Dedifferentiated amniotic fluid mesenchymal stem cell (primary cell): Measurements from ENCODE around the gene SULF2.

ENCODE experiments used
- DNase-seq: peaks from one replicate; pipeline ENCODE4 v3.0.0-alpha.2; 2016; ENCODE audit errors: extremely low spot score

Gene SULF2

DNA sequence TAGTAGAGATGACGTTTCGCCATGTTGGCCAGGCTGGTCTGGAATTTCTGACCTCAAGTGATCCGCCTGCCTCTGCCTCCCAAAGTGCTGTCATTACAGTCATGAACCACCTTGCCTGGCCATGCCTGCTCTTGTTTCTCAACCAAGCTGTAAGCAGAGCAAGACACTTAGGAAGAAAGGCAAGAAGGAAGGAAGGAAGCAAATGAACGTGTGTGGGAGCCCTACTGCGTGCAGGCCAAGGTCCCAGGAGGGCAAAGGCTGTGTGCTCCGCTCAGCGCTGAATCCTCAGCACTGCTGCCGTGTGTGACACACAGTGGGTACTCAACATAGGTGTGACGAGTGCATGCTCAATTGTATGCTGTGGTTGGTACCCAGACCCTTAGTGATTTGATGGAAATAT is 47.4 kb downstream of the SULF2 start:
- DNase-seq = no peak

DNA sequence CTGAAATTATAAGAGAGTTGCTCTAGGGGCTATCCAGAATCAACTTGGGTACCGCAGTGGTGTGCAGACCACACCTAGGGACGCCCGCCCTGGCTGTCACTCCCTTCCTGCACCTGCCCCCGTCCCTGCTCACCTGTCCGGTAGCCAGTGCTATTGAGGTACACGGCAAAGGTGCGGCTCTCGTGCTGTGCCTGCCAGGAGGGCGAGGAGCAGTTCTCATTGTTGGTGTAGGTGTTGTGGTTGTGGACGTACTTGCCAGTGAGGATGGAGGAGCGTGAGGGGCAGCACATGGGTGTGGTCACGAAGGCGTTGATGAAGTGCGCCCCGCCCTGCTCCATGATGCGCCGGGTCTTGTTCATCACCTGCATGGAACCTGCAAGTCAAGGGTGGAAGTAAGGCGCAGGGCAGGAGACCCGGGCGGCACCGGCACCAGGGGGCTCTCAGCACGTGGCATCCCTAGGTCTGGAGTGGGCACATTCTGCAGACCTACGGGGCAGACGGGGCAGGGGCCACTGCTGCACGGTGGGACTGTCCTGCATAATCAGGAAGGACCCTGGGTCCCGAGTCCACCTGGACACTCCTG is 48.6 kb downstream of the SULF2 start:
- DNase-seq = no peak

DNA sequence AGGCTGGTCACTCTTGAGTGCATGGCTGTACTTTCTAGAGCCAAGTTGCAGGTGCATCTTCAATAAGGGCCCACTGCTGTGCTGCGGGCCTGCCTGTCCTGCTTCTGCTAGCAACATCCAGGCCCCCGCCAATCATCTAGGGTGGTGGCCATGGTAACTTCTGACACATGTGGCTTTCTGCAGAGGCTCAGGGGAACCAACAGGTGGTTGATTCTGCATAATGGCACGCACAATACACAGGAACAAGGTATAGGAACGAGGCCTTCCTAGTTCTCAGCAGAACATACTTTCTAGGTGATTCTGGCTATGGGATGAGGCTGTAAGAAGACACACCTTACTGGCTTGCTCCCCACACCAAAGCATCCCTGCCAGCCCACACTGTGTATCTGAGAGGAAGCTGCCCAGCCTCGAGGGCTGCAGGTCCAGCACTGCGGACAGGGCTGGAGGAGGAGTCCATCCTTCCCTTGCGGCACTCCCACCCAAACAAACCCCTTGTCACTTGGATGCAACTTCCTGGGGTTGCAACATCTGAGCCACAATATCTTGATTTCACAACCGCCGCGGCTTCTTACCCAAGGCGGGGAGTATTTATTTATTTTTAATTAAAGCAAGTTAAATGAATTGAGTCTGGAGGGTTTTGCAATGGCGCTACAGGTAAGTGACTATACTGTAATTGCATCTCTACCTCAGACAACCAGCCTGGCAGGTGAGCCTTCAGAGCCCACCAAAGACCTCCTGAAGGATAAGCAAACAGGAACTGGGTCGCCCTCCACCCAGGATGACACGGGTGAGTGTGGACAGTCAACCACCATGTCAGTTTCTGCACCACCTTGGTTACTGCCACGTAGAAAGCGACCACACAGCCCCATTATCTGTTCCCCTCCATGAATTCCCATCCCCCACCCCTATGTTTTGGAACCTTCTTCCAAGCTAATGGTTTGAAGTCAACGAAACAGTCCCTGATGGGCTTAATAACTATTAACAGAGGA is 49.6 kb downstream of the SULF2 start:
- no peak for DNase-seq

DNA sequence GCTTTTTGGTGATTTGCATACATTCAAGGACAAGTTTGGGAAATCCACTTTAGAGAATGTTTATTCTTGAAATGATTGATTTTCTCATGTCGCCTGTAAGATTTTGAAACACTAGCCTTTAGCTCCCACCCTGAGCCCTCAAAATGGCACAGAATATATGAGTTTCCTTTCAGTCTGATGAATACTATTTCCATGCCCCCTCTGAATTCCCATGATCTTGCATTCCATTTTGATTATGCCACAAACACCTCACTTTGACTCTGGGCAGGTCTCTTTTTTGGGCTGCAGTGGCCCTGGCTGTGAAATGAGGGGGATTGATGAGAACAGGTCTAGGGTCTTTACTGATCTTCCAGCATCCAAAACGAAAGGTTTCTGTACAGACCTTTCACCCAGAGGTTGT is 50.4 kb downstream of the SULF2 start:
- no peak for DNase-seq

DNA sequence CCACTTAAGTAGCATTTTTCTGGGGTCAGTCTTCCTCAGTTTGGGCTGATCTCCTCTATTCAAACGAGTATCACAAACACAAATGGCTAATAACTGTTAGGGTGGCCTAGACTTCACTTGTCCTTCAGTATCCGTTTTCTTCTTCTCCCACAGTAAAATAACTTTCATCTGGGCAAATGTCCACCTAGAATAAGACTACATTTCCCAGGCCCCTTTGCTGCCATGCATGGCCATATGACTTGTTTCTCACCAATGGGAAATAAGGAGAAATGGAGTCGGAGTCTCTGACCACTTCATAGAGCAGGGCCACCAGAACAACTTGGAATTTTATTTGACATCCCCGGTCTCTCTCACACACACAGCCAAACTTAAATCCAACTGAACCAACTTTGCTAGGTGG is 51.4 kb downstream of the SULF2 start:
- DNase-seq = no peak

DNA sequence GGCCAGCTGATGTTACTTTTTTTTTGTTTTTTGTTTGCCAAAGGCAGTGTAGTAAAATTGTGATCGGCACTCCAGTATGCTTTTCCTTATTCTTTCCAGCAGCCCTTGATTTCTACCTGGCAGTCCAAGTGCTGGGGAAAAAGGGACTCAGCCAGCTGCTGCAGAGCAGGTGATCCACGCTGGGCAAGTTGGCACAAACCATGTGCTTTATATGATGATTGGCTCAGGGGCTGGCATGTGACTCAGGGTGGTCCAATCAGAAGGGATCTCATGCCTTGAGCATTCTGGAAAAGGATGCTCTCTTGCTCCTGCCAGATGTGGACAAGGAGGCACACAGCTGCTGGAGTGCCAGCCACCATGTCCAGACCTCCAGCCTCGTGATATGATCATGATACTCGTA is 54.5 kb downstream of the SULF2 start:
- DNase-seq = no peak

DNA sequence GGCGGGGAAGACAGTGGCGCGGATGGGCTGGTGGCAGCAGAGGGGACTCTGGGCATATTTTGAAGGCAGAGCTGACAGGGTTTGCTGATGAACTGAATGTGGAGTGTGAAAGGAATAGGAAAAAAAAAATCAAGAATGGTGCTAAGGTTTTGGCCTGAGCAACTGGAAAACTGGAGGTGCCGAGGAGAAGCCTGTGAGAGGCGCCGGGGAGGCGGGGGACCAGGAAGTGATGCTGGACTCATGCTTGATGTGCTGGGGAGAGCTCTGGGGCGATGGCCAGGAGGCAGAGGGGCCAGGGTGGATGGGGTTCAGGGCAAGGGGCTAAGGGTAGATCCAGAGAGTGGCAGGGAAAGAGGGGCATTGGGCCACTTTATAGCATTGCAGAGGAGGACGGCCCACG is 55.8 kb downstream of the SULF2 start:
- DNase-seq = no peak

DNA sequence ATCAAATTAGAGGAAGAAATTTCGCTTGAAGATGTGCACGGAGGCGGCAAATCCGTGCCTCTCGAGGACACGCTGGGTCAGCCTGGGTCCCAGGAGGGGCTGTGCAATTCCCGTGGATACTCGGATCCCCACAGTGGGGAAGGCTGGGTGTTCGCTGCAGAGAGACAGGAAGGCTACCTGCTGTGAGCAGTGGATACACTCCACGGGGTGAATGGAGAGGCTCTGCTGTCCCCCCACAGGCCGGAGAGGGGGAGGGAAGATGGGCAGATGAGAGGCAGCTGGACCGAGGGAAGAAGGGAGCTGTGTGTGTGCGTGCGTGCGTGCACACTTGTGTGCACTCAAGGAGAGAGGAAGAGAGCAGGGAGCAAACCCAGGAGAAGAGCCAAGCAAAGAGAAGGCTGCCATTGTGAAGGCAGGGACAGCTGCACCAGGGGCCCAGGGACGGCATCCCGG is 57.3 kb downstream of the SULF2 start:
- DNase-seq = no peak

DNA sequence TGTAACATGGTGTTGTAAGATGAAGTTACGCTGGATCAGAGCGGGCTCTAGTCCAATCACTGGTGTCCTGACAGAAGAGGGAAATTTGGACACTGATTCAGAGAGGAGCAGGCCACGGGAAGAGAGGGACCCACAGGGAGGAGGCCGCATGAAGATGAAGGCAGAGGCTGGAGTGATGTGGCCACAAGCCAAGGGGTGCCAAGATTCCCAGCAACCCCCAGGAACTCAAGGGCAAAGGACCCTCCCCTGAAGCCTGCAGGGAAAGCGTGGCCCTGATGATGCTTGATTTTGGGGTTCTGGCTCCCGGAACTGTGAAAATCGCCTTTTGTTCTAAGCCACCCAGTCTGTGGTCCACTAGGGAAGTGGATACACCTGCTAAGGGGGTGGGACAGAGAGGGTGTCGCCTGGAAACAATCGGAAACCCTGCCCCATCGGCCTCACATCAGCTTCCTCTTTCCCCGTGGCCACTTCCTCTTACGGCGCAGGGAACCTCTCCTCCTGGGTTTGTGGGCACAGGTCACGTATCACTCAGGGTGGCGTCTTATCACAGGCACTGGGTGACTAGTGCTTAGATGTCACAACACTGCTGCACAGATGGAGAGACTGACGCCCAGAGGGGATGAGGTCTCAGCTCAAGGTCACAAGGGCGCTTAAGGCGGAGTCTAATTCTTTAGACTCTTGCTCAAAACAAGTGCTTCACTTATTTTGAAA is 58.0 kb downstream of the SULF2 start:
- no peak for DNase-seq

DNA sequence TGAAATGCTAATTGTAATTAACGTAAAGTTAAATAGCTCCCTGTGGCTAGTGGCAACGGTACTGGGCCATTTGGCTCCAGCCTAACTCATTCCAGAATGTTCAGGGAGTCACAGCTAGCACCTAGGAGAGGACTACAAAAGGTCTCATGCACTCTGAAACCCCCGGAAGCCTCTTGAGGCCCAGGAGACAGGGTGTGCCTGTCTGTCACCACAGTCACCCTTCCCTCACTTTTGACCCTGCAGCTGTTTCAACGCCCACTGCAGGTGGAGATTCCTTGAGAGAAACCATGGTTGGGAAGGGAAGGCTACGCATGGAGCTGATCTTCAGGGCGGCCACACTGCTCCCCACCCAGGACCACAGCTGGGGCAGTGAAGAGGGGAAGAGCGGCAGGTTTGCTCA is 58.6 kb downstream of the SULF2 start:
- DNase-seq = no peak

DNA sequence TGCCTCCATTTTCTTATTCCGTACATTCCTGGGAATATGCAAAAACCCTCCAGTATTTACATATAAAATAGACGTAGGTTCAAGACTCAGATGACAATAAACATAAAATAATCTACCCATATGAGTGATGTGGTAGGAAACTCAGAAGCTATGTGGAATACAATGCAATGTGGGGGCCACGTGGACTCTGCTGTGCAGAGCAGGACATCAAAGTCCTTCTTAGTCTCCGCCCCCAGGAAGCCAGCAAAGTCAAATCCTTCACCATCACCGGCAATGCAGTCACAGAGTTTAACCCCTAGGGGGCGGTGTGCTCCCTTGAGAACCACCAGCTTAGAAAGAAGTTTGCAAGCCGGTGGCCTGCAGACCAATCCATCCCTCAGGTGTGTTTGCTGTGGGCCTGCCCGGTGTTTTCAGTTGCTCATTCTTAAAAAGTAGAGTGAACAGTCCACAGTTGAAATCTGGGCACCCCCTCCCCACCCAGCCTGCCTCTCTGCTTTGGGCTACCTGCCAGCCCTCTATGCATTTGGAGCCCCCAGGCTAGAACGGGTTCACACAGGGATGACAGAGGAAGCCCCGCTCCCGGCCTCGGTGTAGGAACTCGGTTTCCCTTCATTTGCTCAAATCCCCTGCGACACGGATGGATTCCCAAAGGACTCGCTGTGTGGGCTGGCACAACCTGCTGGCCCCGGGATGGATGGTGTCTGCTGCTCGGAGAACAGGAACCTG is 59.9 kb downstream of the SULF2 start:
- DNase-seq = peak; percentile 72

DNA sequence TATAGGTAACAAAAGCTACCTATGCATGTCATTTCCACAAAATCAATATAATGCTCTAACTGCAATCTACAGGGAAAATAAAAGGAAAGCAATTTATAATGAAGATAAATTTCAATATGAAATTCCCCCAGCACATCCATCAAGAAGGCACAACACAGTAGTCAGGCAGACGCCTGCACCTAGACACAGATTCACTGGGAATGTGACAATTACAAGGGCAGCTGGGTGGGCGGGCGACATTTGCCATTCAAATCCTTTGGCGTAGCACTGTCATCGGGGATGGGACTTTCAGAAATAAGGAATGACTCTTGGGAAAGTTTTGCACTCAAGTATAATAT is 60.4 kb downstream of the SULF2 start:
- no peak for DNase-seq

DNA sequence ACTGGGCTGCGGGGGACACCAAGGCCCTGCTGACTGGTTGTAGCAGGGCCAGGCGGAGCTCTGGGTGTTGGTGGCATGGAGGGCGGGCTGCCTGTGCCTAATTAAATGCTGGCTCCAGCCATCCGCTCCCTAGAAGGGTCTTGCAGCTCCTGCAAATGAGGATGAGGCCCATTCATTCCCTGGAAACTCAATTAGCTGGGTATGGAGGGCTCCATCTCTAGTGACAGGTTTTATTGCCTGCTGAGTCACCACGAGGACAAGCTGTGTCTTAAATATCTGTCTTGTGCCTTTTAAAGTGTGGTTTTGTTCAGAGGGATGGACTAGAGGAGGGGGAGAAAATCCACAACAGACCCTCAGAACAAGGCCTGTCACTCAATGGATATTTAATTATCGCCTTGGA is 60.9 kb downstream of the SULF2 start:
- DNase-seq = no peak

DNA sequence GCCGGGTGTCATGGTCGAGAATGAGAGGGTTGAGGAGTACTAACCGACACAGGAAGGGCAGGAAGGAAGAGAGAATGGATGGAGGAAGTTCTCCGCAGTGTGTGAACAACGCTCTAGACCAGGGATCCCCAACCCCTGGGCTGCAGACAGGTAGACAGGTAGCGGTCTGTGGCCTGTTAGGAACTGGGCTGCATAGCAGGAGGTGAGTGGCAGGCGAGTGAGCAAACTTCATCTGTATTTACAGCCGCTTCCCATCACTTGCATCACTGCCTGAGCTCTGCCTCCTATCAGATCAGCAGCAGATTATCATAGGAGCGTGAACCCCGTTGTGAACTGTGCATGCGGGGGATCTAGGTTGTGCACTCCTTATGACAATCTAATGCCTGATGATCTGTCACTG is 62.0 kb downstream of the SULF2 start:
- DNase-seq = no peak

DNA sequence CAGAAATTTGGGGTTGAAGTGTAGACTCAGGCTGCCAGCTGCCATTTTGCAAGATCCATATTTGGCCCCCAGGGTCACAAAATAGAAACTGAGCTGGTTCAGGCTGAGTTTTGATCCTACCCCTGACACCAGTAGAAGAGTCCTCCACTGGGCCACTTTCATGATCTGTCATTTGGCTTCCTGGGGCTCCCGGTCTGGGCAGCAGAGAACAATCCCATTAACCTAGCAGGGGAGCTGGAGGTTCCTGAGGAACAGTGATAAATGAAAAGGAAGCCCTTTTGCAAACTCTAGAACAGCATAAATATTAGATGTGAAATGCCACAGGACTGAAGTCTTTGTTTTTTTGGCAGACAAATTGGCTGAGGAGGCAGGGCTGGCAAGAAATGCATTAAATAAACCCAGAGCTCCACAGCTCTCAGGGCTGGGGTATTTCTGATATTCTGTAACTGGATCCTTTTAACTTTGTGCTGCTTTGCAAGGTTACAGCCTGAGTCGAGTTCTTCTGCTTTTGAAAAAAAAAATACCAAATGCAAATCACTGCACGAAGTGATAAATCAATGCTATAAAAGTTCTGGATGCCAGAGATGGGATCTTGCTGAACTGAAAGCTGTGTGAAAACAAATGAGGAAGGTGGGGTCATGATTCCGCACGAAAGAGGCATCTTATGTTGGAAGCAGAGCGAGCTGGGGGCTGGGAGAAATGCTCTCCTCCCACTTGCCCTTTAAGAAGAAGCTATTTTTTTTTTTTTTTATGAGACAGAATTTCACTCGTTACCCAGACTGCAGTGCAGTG is 64.4 kb downstream of the SULF2 start:
- DNase-seq = peak; percentile 63

DNA sequence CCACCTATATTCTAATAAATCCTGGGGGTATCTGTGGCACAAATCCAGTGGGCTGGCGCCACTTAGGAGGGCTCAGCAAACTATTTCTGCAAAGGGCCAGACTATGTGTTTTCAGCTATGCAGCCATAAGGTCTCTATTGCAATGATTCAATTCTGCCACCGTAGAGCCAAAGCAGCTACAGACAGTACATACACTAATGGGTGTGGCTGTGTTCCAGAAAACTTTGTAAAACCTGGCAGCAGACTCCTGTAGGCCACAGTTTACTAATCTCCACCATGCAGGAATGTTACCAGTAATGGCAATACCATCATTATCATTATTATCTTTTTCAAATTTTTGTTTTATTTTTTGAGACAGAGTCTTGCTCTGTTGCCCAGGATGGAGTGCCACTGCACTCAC is 65.7 kb downstream of the SULF2 start:
- no peak for DNase-seq

DNA sequence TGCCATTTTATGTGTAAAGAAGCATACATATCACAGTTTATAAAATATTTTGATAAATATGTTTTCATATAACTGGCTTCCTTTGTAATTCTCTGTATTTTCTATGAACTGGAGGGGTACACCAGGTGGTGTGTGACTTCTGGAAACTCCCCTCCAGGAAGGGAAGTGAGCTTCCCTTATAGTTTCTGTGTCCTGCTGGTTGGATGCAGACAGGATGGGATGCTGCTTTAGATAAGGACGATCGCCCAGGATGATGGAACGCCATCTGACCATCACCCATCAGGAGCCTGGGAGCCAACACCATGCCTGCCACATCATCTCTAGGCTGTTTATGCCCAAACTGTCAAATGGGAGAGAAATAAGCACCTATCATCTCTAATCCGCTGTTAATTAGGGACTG is 66.1 kb downstream of the SULF2 start:
- DNase-seq = no peak

DNA sequence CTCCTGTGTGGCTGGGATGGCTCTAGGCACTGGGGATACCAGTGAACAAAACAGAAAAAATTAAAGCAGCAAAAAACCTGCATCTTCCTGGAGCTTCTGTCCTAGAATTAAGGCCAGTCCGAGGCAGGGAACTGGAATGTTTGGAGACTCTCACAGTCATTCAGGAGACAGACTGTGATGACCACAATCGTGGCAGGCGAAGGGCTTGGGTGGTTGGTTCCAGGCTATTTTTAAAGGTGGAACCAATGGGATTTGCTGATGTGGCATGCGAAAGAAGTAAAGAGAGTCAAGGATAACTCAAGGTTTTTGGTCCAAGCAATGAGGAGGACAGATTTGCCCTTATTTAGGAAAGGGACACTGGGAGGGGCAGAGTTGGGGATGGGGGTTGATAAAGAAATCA is 66.9 kb downstream of the SULF2 start:
- DNase-seq = no peak

DNA sequence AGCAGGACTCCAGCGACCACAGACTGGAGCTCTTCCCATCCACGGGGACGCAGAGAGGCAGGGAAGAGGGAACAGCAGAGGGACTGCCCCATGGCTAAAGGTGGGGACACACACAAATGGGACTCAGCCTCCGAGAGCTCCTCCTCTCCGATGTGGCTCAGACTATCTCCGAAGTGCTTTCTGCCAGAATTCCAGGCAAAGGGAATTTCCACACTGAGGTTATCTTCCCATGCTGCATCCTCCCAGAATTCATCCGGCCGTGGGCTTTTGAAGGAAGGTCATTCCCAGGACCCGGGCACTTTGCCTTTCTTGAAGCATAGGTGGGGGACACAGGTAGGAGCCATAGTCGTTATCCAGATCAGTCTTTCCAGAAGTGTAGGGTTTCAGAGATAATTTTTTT is 67.9 kb downstream of the SULF2 start:
- DNase-seq = no peak

DNA sequence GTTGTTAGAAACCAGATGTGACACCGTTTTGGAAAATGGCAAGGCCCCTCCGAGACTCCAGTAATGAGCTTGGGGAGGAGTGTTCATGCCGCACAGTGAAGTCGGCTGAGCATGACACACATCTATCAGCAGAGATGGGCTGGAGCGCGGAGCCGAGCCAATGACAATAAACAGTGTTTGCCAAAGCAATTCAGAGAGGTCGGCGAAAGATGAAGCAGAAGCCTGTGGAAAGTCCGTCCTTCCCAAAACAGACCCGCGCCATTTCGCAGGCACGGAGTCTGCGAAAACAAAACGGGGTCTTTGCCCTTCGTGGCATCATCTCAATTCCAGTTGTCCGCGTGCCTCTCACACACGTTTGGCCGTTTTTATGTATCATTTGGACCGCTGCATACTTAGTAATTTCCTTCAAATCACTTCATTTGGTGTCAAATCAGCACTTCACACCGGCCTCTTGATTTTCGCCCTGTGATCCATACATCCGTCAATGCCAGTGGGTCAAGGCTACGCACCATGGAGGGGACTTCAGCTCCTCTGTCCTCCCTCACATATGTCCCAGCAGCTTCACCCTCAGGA is 71.3 kb downstream of the SULF2 start:
- DNase-seq = no peak

DNA sequence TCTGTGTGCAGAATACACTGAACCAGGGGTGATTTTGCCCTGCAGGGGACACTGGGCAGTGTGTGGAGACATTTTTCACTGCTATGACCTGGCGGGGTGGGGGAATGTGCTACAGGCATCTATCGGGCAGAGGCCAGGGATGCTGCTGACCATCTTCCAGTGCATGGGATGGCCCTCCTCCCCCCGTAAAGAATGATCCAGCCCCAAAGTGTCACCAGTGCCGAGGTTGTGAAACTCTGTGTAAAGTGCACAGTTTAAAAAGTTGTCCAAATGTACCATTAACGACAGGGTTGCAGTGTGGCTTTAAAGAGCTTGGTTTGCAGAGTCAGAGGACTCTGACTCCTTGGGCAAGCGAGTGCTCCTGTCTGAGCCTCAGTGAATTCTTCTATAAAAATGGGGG is 72.1 kb downstream of the SULF2 start:
- DNase-seq = no peak
